Measurements from ENCODE around the gene VEGFC. TPM values are rescaled to one million over a fixed set of nuclear protein-coding genes. Genes with fewer than 3 reads are reported as not detected.

Gene VEGFC
- total RNA-seq, 1 experiment from 2014 or later: 11.1 TPM

- Mint-ChIP-seq H3K4me1 (ENCODE audit: insufficient read depth, unreplicated experiment) (no peaks in the 10 kb centered on the region), H3K4me3 (ENCODE audit: unreplicated experiment) (no peak overlapping the region), H3K27ac (ENCODE audit: low read depth, unreplicated experiment) (no peak overlapping the region), H3K36me3 (ENCODE audit: insufficient read depth, unreplicated experiment) (no peaks in the 10 kb centered on the region), H3K9me3 (ENCODE audit: unreplicated experiment) (no peaks in the 10 kb centered on the region), H3K27me3 (ENCODE audit: insufficient read depth, unreplicated experiment) (no peaks in the 10 kb centered on the region)
- BruUV-seq (replicated peaks): no TSS peak
- no peak for DNase-seq (ENCODE audit: unreplicated experiment)
- TF ChIP-seq, protein P1, sequence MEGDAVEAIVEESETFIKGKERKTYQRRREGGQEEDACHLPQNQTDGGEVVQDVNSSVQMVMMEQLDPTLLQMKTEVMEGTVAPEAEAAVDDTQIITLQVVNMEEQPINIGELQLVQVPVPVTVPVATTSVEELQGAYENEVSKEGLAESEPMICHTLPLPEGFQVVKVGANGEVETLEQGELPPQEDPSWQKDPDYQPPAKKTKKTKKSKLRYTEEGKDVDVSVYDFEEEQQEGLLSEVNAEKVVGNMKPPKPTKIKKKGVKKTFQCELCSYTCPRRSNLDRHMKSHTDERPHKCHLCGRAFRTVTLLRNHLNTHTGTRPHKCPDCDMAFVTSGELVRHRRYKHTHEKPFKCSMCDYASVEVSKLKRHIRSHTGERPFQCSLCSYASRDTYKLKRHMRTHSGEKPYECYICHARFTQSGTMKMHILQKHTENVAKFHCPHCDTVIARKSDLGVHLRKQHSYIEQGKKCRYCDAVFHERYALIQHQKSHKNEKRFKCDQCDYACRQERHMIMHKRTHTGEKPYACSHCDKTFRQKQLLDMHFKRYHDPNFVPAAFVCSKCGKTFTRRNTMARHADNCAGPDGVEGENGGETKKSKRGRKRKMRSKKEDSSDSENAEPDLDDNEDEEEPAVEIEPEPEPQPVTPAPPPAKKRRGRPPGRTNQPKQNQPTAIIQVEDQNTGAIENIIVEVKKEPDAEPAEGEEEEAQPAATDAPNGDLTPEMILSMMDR (IDR thresholded peaks at IDR 0.05; ENCODE audit: unreplicated experiment): no peak
- POLR2A ChIA-PET: no interaction called here
- CTCF ChIA-PET: no interaction called here
- intact Hi-C loops (cut with micrococcal nuclease): no loop called here
Observed at GRCh38 chr4:176653401-176654220, 139.1 kb downstream of the VEGFC start.

DNA sequence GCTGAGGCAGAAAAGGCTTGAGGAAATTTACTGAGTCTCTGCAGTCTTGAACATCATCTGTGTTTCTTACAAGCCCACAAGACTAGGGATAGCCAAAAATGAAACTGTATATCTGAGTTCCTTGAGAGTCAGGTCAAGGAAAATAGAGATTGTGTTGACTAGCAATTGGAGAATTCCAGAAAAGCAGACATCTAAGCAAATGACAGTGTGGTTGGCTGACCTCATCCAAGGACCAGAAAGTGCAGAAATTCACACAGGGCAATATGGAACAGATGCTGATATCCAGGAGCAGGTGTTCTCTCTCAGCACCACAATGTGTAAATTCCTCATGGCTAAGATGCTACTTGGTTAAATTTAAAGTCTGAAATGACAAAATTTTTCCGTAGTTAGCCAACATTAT, 146.4 kb downstream of the VEGFC start:
- ChIA-PET POLR2A (no interaction called here), CTCF (no interaction called here)
- TF ChIP-seq, protein P1 (IDR thresholded peaks at IDR 0.05; ENCODE audit: unreplicated experiment): no peak
- H3K4me3 Mint-ChIP-seq (ENCODE audit: unreplicated experiment): no peak overlapping the region
- no TSS peak for BruUV-seq (replicated peaks)
- DNase-seq (ENCODE audit: unreplicated experiment): no peak
- no peaks in the 10 kb centered on the region for H3K27me3 Mint-ChIP-seq (ENCODE audit: insufficient read depth, unreplicated experiment)
- no peak overlapping the region for H3K27ac Mint-ChIP-seq (ENCODE audit: low read depth, unreplicated experiment)
- no peaks in the 10 kb centered on the region for H3K9me3 Mint-ChIP-seq (ENCODE audit: unreplicated experiment)
- no peaks in the 10 kb centered on the region for H3K36me3 Mint-ChIP-seq (ENCODE audit: insufficient read depth, unreplicated experiment)
- no peaks in the 10 kb centered on the region for H3K4me1 Mint-ChIP-seq (ENCODE audit: insufficient read depth, unreplicated experiment)
- intact Hi-C loops (cut with micrococcal nuclease): no loop called here

DNA sequence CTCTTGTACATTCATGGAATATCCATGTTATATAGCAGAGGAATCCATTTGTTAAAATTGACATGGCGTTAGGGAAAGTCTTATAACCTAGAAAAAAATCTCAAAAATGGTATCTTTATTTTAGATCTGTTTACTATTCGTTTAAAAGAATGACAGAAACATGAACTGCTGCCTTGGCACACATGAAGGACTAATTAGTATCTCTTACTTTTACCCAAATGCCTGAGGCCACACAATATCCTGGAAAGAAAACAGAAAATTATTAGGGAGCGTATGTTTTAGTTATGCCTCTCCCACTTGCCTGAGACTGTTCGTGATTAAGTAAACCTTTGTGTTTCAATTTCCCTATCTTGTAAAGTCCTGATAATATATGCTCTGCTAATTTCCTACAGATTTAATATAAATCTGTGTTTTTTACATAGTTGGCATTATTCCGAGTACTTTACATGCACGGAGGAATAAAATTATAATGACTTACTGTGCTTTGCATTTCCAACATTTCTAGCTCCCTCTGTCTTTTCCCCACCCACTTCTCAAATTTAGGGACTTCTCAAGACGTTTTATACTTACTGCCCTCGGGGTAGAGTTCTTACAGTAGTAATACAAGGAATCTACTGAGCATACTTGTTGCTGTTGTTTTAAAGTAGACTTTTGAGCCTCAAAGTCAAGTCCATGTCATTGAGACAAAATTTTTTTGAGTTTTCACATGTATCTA, 147.3 kb downstream of the VEGFC start:
- Mint-ChIP-seq H3K27ac (ENCODE audit: low read depth, unreplicated experiment) (no peak overlapping the region), H3K4me3 (ENCODE audit: unreplicated experiment) (no peak overlapping the region), H3K9me3 (ENCODE audit: unreplicated experiment) (no peaks in the 10 kb centered on the region), H3K27me3 (ENCODE audit: insufficient read depth, unreplicated experiment) (no peaks in the 10 kb centered on the region), H3K4me1 (ENCODE audit: insufficient read depth, unreplicated experiment) (no peaks in the 10 kb centered on the region), H3K36me3 (ENCODE audit: insufficient read depth, unreplicated experiment) (no peaks in the 10 kb centered on the region)
- no TSS peak for BruUV-seq (replicated peaks)
- DNase-seq (ENCODE audit: unreplicated experiment): no peak
- TF ChIP-seq, protein P1 (IDR thresholded peaks at IDR 0.05; ENCODE audit: unreplicated experiment): no peak
- intact Hi-C loops (cut with micrococcal nuclease): no loop called here
- ChIA-PET POLR2A (no interaction called here), CTCF (no interaction called here)

DNA sequence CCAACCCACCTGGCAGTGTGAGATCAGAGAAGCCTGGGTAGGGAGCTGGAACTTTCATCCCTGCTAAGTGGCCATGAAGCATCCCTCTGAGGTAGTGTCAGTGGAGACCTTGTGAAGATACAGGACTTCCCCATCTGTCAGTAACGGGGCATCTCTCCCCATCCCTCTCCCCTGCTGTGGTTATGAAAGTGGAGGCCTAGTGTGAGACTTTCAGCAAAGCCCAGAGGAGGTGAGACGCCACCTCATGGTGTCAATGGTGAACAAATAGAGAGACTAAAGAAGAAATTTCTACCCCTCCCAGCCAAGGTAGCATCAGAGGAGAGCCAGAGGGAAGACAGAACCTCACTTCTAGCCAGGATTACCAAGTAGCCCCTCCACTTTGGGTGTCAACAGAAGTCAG, 150.2 kb downstream of the VEGFC start:
- H3K27me3 Mint-ChIP-seq (ENCODE audit: insufficient read depth, unreplicated experiment): no peaks in the 10 kb centered on the region
- no peak overlapping the region for H3K27ac Mint-ChIP-seq (ENCODE audit: low read depth, unreplicated experiment)
- no peak for DNase-seq (ENCODE audit: unreplicated experiment)
- peaks cover 4% of the 10 kb centered on the region for H3K36me3 Mint-ChIP-seq (ENCODE audit: insufficient read depth, unreplicated experiment)
- peaks cover 16% of the 10 kb centered on the region for H3K4me1 Mint-ChIP-seq (ENCODE audit: insufficient read depth, unreplicated experiment)
- H3K4me3 Mint-ChIP-seq (ENCODE audit: unreplicated experiment): no peak overlapping the region
- H3K9me3 Mint-ChIP-seq (ENCODE audit: unreplicated experiment): no peaks in the 10 kb centered on the region
- TF ChIP-seq, protein P1 (IDR thresholded peaks at IDR 0.05; ENCODE audit: unreplicated experiment): no peak
- BruUV-seq (replicated peaks): no TSS peak
- POLR2A ChIA-PET: no interaction called here
- CTCF ChIA-PET: interaction anchor here (0.6 to 1.2 kb wide), 2 partner anchors 405 to 679 kb away, joined by 3 to 4 read pairs; no protein-coding TSS in a partner anchor
- intact Hi-C loops (cut with micrococcal nuclease): no loop called here
